Measurements from ENCODE around the gene SRP68.
"Not testable (repeated sequence)": the region's sequence is repeated elsewhere in the genome, so short reads cannot be mapped to it uniquely, and the experiment has no call there.

SRP68 gene

DNA sequence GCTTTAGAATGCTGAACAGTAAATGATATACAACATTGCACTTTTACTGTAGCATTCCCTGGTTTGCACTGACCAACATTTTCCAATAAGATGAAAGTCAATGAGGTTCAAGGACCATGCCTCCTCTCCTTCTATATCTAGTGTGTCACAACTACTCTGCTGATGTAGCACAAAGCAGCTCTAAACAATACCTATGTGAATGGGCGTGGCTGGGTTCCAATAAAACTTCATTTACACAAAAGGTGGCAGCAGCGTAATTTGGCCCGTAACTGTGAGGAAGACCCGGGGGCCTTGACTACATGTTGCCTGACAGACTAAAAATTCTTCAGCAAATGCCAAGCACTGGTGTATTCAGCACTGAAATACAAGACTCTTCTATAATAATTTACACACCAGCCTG, 6.5 kb downstream of the SRP68 start:
- H3K9me3 ChIP-seq (ENCODE audit: insufficient read depth, low read depth, low read length): no peaks in the 10 kb centered on the region
- H4K20me1 ChIP-seq (ENCODE audit: insufficient read depth, low read length, poor library complexity, severe bottlenecking): peaks cover 8% of the 10 kb centered on the region
- no peak overlapping the region for H3K9ac ChIP-seq (ENCODE audit: low read depth, low read length, poor library complexity, severe bottlenecking)
- no peak overlapping the region for H3K4me3 ChIP-seq (ENCODE audit: low read length, poor library complexity, severe bottlenecking)
- H3K36me3 ChIP-seq (ENCODE audit: insufficient read depth, low read length): peaks cover 67% of the 10 kb centered on the region; the same call in 1 of the 2 replicates
- no peaks in the 10 kb centered on the region for H3F3A ChIP-seq (ENCODE audit: low read depth)
- H3K4me2 ChIP-seq (ENCODE audit: low read depth, low read length, poor library complexity, severe bottlenecking): no peak overlapping the region
- H3K9me2 ChIP-seq (replicated peaks; ENCODE audit: low read depth, low read length): no peaks in the 10 kb centered on the region
- H3K27me3 ChIP-seq (ENCODE audit: insufficient read depth, low read length, poor library complexity, severe bottlenecking): no peaks in the 10 kb centered on the region
- peaks cover 7% of the 10 kb centered on the region for H3K4me1 ChIP-seq (ENCODE audit: insufficient read depth, low read length, poor library complexity, severe bottlenecking)
- H3K79me2 ChIP-seq (ENCODE audit: insufficient read depth, low read length): peaks cover 34% of the 10 kb centered on the region
- TF ChIP-seq, protein P1, sequence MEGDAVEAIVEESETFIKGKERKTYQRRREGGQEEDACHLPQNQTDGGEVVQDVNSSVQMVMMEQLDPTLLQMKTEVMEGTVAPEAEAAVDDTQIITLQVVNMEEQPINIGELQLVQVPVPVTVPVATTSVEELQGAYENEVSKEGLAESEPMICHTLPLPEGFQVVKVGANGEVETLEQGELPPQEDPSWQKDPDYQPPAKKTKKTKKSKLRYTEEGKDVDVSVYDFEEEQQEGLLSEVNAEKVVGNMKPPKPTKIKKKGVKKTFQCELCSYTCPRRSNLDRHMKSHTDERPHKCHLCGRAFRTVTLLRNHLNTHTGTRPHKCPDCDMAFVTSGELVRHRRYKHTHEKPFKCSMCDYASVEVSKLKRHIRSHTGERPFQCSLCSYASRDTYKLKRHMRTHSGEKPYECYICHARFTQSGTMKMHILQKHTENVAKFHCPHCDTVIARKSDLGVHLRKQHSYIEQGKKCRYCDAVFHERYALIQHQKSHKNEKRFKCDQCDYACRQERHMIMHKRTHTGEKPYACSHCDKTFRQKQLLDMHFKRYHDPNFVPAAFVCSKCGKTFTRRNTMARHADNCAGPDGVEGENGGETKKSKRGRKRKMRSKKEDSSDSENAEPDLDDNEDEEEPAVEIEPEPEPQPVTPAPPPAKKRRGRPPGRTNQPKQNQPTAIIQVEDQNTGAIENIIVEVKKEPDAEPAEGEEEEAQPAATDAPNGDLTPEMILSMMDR (conservative IDR thresholded peaks at IDR 0.05; ENCODE audit: low read length): no peak
- TF ChIP-seq EZH2phosphoT487 (IDR thresholded peaks at IDR 0.05; ENCODE audit: borderline replicate concordance): no peak
- H2AFZ ChIP-seq (ENCODE audit: low read length): no peak overlapping the region

DNA sequence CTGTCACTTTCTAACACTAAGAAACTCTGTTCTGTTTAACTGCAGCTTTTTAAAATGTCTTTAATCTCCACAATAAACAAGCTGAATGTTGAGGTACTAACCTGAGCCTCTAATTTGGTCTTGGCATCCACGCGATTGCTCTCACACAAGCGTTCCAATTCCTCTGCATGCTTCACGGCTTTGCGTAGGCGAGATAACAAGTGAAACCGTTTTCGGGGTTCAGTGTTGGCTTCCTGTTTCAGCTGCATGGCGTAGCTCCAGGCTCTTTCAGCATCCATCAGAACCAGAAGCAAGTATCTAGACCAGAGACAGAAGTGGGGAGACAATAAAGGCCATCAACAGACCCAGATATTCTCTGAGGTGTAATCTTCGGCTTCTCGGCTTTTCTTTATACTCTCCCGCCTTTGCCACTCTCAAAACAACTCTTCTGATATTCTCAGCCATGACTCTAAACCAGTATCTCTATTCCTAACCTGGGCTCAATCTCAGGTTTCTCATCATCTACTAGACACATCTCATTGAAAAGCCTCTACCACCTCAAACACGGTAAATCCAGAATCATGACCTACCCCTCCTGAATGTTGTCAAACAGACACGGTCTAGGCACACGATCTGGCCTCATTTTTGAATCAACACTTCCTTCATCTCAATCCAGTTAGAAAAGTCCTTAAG, 8.3 kb downstream of the SRP68 start:
- H3K27me3 ChIP-seq (ENCODE audit: insufficient read depth, low read length, poor library complexity, severe bottlenecking): no peaks in the 10 kb centered on the region
- no peaks in the 10 kb centered on the region for H3K4me1 ChIP-seq (ENCODE audit: insufficient read depth, low read length, poor library complexity, severe bottlenecking)
- H4K20me1 ChIP-seq (ENCODE audit: insufficient read depth, low read length, poor library complexity, severe bottlenecking): peaks cover 3% of the 10 kb centered on the region
- no peaks in the 10 kb centered on the region for H3F3A ChIP-seq (ENCODE audit: low read depth)
- peaks cover 19% of the 10 kb centered on the region; the same call in 1 of the 2 replicates for H3K79me2 ChIP-seq (ENCODE audit: insufficient read depth, low read length)
- H3K36me3 ChIP-seq (ENCODE audit: insufficient read depth, low read length): peaks cover 81% of the 10 kb centered on the region; the same call in 1 of the 2 replicates
- H2AFZ ChIP-seq (ENCODE audit: low read length): no peak overlapping the region
- no peaks in the 10 kb centered on the region for H3K9me3 ChIP-seq (ENCODE audit: insufficient read depth, low read depth, low read length)
- TF ChIP-seq, protein P1 (conservative IDR thresholded peaks at IDR 0.05; ENCODE audit: low read length): no peak
- no peak for TF ChIP-seq EZH2phosphoT487 (IDR thresholded peaks at IDR 0.05; ENCODE audit: borderline replicate concordance)
- no peak overlapping the region for H3K4me2 ChIP-seq (ENCODE audit: low read depth, low read length, poor library complexity, severe bottlenecking)
- no peak overlapping the region for H3K9ac ChIP-seq (ENCODE audit: low read depth, low read length, poor library complexity, severe bottlenecking)
- no peaks in the 10 kb centered on the region for H3K9me2 ChIP-seq (replicated peaks; ENCODE audit: low read depth, low read length)
- no peak overlapping the region for H3K4me3 ChIP-seq (ENCODE audit: low read length, poor library complexity, severe bottlenecking)

DNA sequence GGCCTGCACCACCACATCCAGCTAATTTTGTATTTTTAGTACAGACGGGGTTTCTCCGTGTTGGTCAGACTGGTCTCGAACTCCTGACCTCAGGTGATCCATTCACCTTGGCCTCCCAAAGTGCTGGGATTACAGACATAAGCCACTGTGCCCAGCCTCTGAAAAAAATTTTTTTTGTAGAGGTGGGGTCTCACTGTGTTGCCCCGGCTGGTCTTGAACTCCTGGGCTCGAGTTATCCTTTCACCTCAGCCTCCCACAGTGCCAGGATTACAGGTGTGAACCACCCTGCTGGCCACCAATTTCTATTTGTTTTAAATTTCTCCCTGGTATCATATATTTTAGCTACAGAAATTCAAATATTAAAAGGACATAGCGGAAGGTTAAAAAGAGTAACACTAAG, 14.1 kb downstream of the SRP68 start:
- H3K9me3 ChIP-seq (ENCODE audit: insufficient read depth, low read depth, low read length); H3K4me3 ChIP-seq (ENCODE audit: low read length, poor library complexity, severe bottlenecking); H4K20me1 ChIP-seq (ENCODE audit: insufficient read depth, low read length, poor library complexity, severe bottlenecking); H3K4me1 ChIP-seq (ENCODE audit: insufficient read depth, low read length, poor library complexity, severe bottlenecking); H3K9me2 ChIP-seq (replicated peaks; ENCODE audit: low read depth, low read length); H3K79me2 ChIP-seq (ENCODE audit: insufficient read depth, low read length); H3K4me2 ChIP-seq (ENCODE audit: low read depth, low read length, poor library complexity, severe bottlenecking); H3K9ac ChIP-seq (ENCODE audit: low read depth, low read length, poor library complexity, severe bottlenecking); H3F3A ChIP-seq (ENCODE audit: low read depth); H3K27me3 ChIP-seq (ENCODE audit: insufficient read depth, low read length, poor library complexity, severe bottlenecking); H2AFZ ChIP-seq (ENCODE audit: low read length): not testable (repeated sequence)
- peaks cover 63% of the 10 kb centered on the region for H3K36me3 ChIP-seq (ENCODE audit: insufficient read depth, low read length)

DNA sequence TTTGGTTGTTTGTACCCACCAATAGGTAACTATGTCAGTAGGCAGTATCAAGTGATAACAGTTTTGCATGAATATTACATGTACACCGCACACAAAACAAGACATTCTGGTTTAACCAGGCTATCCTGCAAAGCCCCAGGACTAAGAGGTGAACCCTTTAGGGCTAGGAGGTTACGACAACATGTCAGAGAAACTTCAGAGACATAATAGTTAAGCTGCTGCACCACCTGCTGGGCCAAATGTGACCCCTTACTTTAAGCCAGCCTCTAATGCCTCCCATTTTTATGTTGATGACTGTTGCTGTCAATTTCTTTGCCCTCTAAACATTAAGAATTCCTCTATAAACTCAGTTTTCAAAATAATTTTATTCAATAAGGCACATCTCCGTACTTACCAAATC, 15.4 kb downstream of the SRP68 start:
- H3K36me3 ChIP-seq (ENCODE audit: insufficient read depth, low read length): peaks cover 55% of the 10 kb centered on the region
- H3K27me3 ChIP-seq (ENCODE audit: insufficient read depth, low read length, poor library complexity, severe bottlenecking): no peaks in the 10 kb centered on the region
- no peak for TF ChIP-seq EZH2phosphoT487 (IDR thresholded peaks at IDR 0.05; ENCODE audit: borderline replicate concordance)
- TF ChIP-seq, protein P1 (conservative IDR thresholded peaks at IDR 0.05; ENCODE audit: low read length): peak; percentile 48

More for the DNA sequence above, 15.4 kb downstream of the SRP68 start:
- Histone ChIP-seq H4K20me1 (ENCODE audit: insufficient read depth, low read length, poor library complexity, severe bottlenecking) (no peaks in the 10 kb centered on the region), H3K4me2 (ENCODE audit: low read depth, low read length, poor library complexity, severe bottlenecking) (no peak overlapping the region), H2AFZ (ENCODE audit: low read length) (no peak overlapping the region), H3F3A (ENCODE audit: low read depth) (no peaks in the 10 kb centered on the region), H3K79me2 (ENCODE audit: insufficient read depth, low read length) (no peaks in the 10 kb centered on the region), H3K4me3 (ENCODE audit: low read length, poor library complexity, severe bottlenecking) (no peak overlapping the region), H3K9ac (ENCODE audit: low read depth, low read length, poor library complexity, severe bottlenecking) (no peak overlapping the region), H3K9me3 (ENCODE audit: insufficient read depth, low read depth, low read length) (no peaks in the 10 kb centered on the region), H3K4me1 (ENCODE audit: insufficient read depth, low read length, poor library complexity, severe bottlenecking) (no peaks in the 10 kb centered on the region), H3K9me2 (replicated peaks; ENCODE audit: low read depth, low read length) (no peaks in the 10 kb centered on the region)
